ENCODE results near the gene PYGM. TPM values are rescaled to one million over a fixed set of nuclear protein-coding genes. Genes with fewer than 3 reads are reported as not detected.

The PYGM gene
- total RNA-seq: 0.36 and 0.38 TPM in 2 replicates

GRCh38 chr11:64759722-64760719 lies at the start of gene PYGM:
PYGM (minus strand) TSS chr11:64759974; CDS start chr11:64759898, 76 bp downstream.

GRCh38 chr11:64803158-64803845 lies 43.5 kb upstream of the PYGM start, which contains the start of gene MAP4K2:
MAP4K2 (minus strand) TSS chr11:64803214; CDS start chr11:64803149, 65 bp downstream.

GRCh38 chr11:64778473-64779298 lies 18.9 kb upstream of the PYGM start, which contains the start of gene SF1:
SF1 (minus strand) TSS chr11:64778542; CDS start chr11:64778392, 150 bp downstream.

GRCh38 chr11:64743591-64744543 lies 15.9 kb downstream of the PYGM start, which contains the start of gene RASGRP2:
RASGRP2 (minus strand) TSS chr11:64744142; CDS start chr11:64742866, 1,276 bp downstream.

GRCh38 chr11:64723117-64723906 lies 36.5 kb downstream of the PYGM start, which contains the start of gene NRXN2:
NRXN2 (minus strand) TSS chr11:64723197; CDS start chr11:64713699, 9,498 bp downstream.

Other genes starting within 250 kb of the PYGM start
- gene SLC22A11, start 204.0 kb downstream of the PYGM start, total RNA-seq: not detected in 2 replicates
- not detected in 2 replicates for gene SLC22A12, start 168.8 kb downstream of the PYGM start, total RNA-seq
- gene NRXN2, start 36.8 kb downstream of the PYGM start, total RNA-seq: under 0.01 and 0.09 TPM in 2 replicates
- gene RASGRP2, start 15.8 kb downstream of the PYGM start, total RNA-seq: 0.81 and 2.6 TPM in 2 replicates
- 65.3 and 107 TPM in 2 replicates for gene SF1, start 18.6 kb upstream of the PYGM start, total RNA-seq
- 26.5 and 28.4 TPM in 2 replicates for gene MAP4K2, start 43.2 kb upstream of the PYGM start, total RNA-seq
- 15.1 and 19.8 TPM in 2 replicates for gene MEN1, start 50.6 kb upstream of the PYGM start, total RNA-seq
- gene CDC42BPG, start 84.7 kb upstream of the PYGM start, total RNA-seq: 0.09 and 0.18 TPM in 2 replicates
- gene EHD1, start 118.6 kb upstream of the PYGM start, total RNA-seq: 99.0 and 121 TPM in 2 replicates
- gene ATG2A, start 157.2 kb upstream of the PYGM start, total RNA-seq: 8.3 and 11.4 TPM in 2 replicates
- 5.6 and 14.5 TPM in 2 replicates for gene PPP2R5B, start 164.7 kb upstream of the PYGM start, total RNA-seq
- not detected in 2 replicates for gene GPHA2, start 175.9 kb upstream of the PYGM start, total RNA-seq
- not detected in 2 replicates for gene MAJIN, start 212.1 kb upstream of the PYGM start, total RNA-seq
- gene BATF2, start 237.0 kb upstream of the PYGM start, total RNA-seq: 0.36 and 0.75 TPM in 2 replicates